AG04450 (cell line): ENCODE data around the gene CA6. TPM values are rescaled to one million over a fixed set of nuclear protein-coding genes. Genes with fewer than 3 reads are reported as not detected.

Source experiments
- CTCF ChIA-PET: fragments of 300-600, 350-600 bp; formaldehyde crosslinking; extraction: SDS; loops from one replicate; lab custom pipeline; 2022; ENCODE audit warnings: antibody characterized with exemption, inconsistent platforms; lab: Charles Lee
- POLR2A ChIA-PET: fragments of 350-600 bp; formaldehyde crosslinking; extraction: SDS; loops from one replicate; lab custom pipeline; 2021; ENCODE audit warnings: antibody characterized with exemption, inconsistent platforms; lab: Yijun Ruan, JAX
- DNase-seq: peaks from one replicate; pipeline ENCODE4 v3.0.0-alpha.2; 2011; ENCODE audit warnings: low read depth, low spot score
- H3K27ac ChIP-seq: one replicate; pipeline ENCODE4 v1.5.1; 2012; ENCODE audit warnings: low read depth, low read length, control low read depth
- H3K27me3 ChIP-seq: one replicate; pipeline ENCODE4 v1.6.0; 2012; ENCODE audit warnings: low read length; ENCODE audit not compliant: control insufficient read depth, insufficient read depth
- H3K4me3 ChIP-seq: 2 replicates; pipeline ENCODE4 v1.5.1; 2011; ENCODE audit warnings: mild to moderate bottlenecking, low read depth, low read length, control low read depth
- H3K9me3 ChIP-seq: 2 replicates; pipeline ENCODE4 v1.5.1; 2012; ENCODE audit warnings: low read length; ENCODE audit not compliant: control insufficient read depth, insufficient read depth
- polyA plus RNA-seq: library from polyadenylated mRNA; depleted of rRNA; stranded (reverse); fragments of >200 nt; gene quantifications from 2 replicates; pipeline ENCODE4 v1.2.3, GENCODE V29; 2011
- TF ChIP-seq, protein P1 (sequence below): IDR thresholded peaks from 2 replicates; pipeline ENCODE4 v1.5.1; 2011; ENCODE audit warnings: low read depth, low read length, control low read depth, inconsistent platforms

CA6 gene
- polyA plus RNA-seq, 1 experiment: not detected

DNA sequence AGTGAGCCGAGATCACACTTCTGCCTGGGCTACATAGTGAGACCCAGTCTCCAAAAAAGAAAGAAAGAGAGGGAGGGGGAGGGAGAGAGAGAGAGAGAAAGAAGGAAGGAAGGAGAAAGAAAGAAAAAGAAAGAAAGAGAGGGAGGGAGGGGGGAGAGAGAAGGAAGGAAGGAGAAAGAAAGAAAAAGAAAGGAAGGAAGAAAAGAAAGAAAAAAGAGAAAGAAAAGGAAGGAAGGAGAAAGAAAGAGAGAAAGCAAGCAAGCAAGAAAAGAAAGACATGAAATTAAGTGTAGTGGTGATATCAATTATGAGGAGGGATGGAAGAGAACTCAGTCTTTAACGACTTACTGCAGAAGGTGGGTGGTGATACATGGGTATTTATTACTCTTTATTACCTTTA is 38.5 kb downstream of the CA6 start:
- Histone ChIP-seq H3K27me3 (peaks cover 4% of the 10 kb centered on the region), H3K27ac (no peak overlapping the region), H3K9me3 (peaks cover 8% of the 10 kb centered on the region), H3K4me3 (no peak overlapping the region)
- TF ChIP-seq, protein P1, sequence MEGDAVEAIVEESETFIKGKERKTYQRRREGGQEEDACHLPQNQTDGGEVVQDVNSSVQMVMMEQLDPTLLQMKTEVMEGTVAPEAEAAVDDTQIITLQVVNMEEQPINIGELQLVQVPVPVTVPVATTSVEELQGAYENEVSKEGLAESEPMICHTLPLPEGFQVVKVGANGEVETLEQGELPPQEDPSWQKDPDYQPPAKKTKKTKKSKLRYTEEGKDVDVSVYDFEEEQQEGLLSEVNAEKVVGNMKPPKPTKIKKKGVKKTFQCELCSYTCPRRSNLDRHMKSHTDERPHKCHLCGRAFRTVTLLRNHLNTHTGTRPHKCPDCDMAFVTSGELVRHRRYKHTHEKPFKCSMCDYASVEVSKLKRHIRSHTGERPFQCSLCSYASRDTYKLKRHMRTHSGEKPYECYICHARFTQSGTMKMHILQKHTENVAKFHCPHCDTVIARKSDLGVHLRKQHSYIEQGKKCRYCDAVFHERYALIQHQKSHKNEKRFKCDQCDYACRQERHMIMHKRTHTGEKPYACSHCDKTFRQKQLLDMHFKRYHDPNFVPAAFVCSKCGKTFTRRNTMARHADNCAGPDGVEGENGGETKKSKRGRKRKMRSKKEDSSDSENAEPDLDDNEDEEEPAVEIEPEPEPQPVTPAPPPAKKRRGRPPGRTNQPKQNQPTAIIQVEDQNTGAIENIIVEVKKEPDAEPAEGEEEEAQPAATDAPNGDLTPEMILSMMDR: no peak
- CTCF ChIA-PET: interaction anchor here (1.6 kb wide), 1 partner anchor 21 kb away, joined by 6 read pairs; no protein-coding TSS in a partner anchor
- POLR2A ChIA-PET: no interaction called here
- DNase-seq: no peak

- H3K4me3 ChIP-seq: no peak overlapping the region
- H3K27ac ChIP-seq: no peak overlapping the region
- POLR2A ChIA-PET: no interaction called here
- H3K9me3 ChIP-seq: peaks cover 8% of the 10 kb centered on the region
- H3K27me3 ChIP-seq: peaks cover 4% of the 10 kb centered on the region
- no peak for DNase-seq
- TF ChIP-seq, protein P1: no peak
- CTCF ChIA-PET: interaction anchor here (1.0 to 1.3 kb wide), 2 partner anchors 20 to 22 kb away, joined by 3 read pairs; no protein-coding TSS in a partner anchor
Measured at GRCh38 chr1:8984990-8985389, 39.3 kb downstream of the CA6 start.

DNA sequence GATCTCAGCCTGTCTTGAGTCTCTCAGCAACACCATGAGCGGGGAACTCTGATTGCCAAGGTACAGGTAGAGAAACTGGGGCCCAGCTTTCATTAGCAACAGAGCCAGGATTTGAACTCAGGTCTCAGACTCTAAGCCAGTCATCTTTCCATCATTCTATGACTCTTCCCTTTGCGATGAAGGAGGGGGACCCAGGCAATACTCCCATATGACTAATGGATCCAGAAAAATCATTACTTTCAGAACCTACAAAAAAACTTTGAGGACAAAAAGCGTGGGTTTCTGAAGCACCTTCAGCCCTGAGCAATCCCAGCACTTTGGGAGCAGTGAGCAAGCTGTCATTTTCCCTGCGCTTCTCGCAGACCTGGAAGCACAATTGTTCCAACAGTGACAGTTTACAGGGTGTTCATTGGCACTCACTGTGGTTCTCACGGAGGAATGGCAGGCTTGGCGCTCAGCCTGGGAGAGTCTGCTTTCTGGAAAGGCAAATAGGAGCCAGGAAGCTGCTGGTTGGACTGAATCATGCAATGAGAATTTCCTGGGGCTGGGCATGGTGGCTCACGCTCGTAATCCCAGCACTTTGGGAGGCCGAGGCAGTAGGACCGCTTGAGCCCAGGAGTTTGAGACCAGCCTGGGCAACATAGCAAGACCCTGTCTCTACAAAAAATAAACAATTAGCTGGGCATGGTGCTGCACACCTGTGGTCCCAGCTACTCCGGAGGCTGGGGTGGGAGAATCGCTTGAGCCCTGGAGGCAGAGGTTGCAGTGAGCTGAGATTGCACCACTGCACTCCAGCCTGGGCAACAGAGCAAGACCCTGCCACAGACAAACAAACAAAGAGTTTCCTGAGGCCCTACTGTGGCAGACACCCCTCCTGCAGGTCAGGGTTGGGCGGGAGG is 40.5 kb downstream of the CA6 start:
- DNase-seq: peak; percentile 81
- H3K4me3 ChIP-seq: no peak overlapping the region
- POLR2A ChIA-PET: interaction anchor here (0.6 to 1.0 kb wide), 3 partner anchors 108 to 273 kb away, joined by 4 to 5 read pairs (median 5); partner anchors contain the start of gene ENO1
- H3K27me3 ChIP-seq: peaks cover 2% of the 10 kb centered on the region
- TF ChIP-seq, protein P1: no peak
- peaks cover 5% of the 10 kb centered on the region; the same call in 1 of the 2 replicates for H3K9me3 ChIP-seq
- CTCF ChIA-PET: interaction anchor here (0.6 to 4.8 kb wide), 4 partner anchors 19 to 544 kb away, joined by 3 to 48 read pairs (median 8); no protein-coding TSS in a partner anchor
- H3K27ac ChIP-seq: peak overlapping the region; percentile 63

DNA sequence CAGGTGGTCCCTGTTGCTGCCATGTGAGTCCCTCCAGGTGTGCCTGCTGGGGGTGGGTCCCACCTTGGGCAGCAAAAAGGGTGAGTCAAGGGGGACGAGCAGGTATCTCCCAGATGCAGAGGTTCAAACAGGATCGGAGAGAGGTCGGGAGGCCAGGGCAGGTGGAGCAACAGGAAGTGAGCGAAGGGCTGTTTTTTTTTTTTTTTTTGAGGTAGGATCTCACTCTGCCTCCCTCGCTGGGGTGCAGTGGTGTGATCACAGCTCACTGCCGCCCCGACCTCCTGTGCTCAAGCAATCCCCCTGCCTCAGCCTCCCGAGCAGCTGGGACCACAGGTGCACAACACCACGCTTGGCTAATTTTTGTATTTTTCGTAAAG is 41.1 kb downstream of the CA6 start:
- Histone ChIP-seq H3K27ac (peak overlapping the region; percentile 63), H3K27me3 (peaks cover 2% of the 10 kb centered on the region), H3K9me3 (peaks cover 5% of the 10 kb centered on the region; the same call in 1 of the 2 replicates), H3K4me3 (no peak overlapping the region)
- TF ChIP-seq, protein P1: no peak
- DNase-seq: no peak
- ChIA-PET CTCF (interaction anchor here (0.7 to 4.8 kb wide), 8 partner anchors 10 to 138 kb away, joined by 3 to 48 read pairs (median 6); no protein-coding TSS in a partner anchor), POLR2A (interaction anchor here (1.0 kb wide), 1 partner anchor 108 kb away, joined by 4 read pairs; the partner anchor contains the start of gene ENO1)
